Measurements from ENCODE around the gene NUDT2. TPM values are rescaled to one million over a fixed set of nuclear protein-coding genes. Genes with fewer than 3 reads are reported as not detected.

NUDT2 gene
- total and polyA plus RNA-seq, 2 experiments from 2014 or later: 19.6 to 23.4 TPM

DNA sequence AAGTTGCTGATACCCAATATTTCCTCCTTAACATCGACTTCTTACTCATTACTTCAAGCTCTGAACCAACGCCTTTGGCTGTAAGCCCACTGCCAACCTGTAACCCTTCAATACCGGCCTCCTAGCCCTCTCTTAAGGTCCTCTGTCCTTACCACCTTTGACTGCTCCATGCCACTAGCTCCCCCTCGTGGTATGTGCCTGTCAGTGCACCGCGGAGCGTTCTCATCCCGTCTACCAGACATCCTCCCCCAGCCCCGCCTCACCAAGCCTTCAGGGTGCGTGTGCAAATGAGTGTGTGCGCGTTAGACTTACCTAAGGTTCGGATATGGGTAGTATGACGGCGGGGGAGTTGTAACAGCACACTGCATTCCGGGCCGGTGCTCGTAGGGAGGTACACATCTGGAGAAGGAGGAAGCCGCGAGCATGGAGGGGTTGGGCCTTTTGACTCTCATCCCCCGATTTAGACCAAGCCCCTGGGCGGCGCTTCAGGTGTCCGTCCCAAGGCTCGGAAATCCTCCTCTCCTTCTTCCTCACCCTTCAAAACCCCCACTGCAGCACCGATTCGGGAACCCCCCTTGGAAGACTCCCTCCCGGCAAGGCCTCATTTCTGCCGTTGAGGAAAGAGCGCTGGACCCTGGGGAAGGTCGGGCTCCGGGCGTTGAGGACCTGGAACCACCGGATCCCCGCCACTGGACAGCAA lies 50.1 kb downstream of the NUDT2 start:
- Histone ChIP-seq H3K27ac (peak overlapping the region; percentile 61), H3K27me3 (peaks cover 11% of the 10 kb centered on the region), H3K4me2 (peak overlapping the region; percentile 88), H3K9me3 (ENCODE audit: low read depth) (no peaks in the 10 kb centered on the region), H3K9me2 (replicated peaks; ENCODE audit: insufficient read depth) (no peaks in the 10 kb centered on the region), H2AFZ (peak overlapping the region; percentile 93), H3K4me3 (no peak overlapping the region), H3K79me2 (no peaks in the 10 kb centered on the region), H4K20me1 (ENCODE audit: insufficient read depth, poor library complexity, severe bottlenecking) (no peaks in the 10 kb centered on the region), H3K4me1 (ENCODE audit: insufficient read depth) (peaks cover 18% of the 10 kb centered on the region), H3K36me3 (replicated peaks; ENCODE audit: insufficient read depth, low read depth) (no peaks in the 10 kb centered on the region)
- TF ChIP-seq, protein P1, sequence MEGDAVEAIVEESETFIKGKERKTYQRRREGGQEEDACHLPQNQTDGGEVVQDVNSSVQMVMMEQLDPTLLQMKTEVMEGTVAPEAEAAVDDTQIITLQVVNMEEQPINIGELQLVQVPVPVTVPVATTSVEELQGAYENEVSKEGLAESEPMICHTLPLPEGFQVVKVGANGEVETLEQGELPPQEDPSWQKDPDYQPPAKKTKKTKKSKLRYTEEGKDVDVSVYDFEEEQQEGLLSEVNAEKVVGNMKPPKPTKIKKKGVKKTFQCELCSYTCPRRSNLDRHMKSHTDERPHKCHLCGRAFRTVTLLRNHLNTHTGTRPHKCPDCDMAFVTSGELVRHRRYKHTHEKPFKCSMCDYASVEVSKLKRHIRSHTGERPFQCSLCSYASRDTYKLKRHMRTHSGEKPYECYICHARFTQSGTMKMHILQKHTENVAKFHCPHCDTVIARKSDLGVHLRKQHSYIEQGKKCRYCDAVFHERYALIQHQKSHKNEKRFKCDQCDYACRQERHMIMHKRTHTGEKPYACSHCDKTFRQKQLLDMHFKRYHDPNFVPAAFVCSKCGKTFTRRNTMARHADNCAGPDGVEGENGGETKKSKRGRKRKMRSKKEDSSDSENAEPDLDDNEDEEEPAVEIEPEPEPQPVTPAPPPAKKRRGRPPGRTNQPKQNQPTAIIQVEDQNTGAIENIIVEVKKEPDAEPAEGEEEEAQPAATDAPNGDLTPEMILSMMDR (IDR thresholded peaks at IDR 0.05; ENCODE audit: poor library complexity): peak; percentile 91
- no peak for TF ChIP-seq EZH2 (IDR thresholded peaks at IDR 0.05; ENCODE audit: borderline replicate concordance)
- DNase-seq (ENCODE audit: low spot score): peak; percentile 91
- 3% methylated on average over 35 of the region's 35 CpGs for WGBS (ENCODE audit: low lambda C conversion rate, missing lambda C conversion rate)

DNA sequence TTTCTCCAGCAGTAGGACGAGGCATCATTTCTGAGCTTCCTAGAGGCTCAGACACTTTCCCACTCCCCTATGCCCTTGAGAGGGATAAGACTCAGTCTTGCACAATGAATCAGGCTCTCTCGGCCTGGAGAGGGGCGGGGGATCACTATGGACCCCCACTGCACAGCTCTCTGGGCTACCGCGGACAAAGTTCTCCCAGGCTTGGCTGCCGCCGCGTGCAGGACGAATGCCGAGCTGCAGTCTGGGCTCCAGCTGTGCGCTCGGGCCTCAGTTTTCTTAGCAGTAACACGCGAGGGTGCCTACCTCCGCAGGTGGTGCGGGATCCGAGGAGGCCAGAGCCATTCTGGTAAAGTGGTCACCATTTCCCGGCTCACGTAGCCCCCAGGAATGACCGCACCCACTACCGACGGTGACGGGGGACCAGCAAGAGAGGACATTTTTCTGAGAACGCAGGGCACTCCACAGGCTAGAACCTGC lies 50.7 kb downstream of the NUDT2 start:
- Histone ChIP-seq H3K27me3 (peaks cover 11% of the 10 kb centered on the region), H3K79me2 (no peaks in the 10 kb centered on the region), H3K9me3 (ENCODE audit: low read depth) (no peaks in the 10 kb centered on the region), H2AFZ (peak overlapping the region; percentile 93), H3K4me3 (no peak overlapping the region), H3K4me1 (ENCODE audit: insufficient read depth) (peaks cover 17% of the 10 kb centered on the region), H3K9me2 (replicated peaks; ENCODE audit: insufficient read depth) (no peaks in the 10 kb centered on the region), H3K36me3 (replicated peaks; ENCODE audit: insufficient read depth, low read depth) (no peaks in the 10 kb centered on the region), H4K20me1 (ENCODE audit: insufficient read depth, poor library complexity, severe bottlenecking) (no peaks in the 10 kb centered on the region), H3K4me2 (peak overlapping the region; percentile 88), H3K27ac (peak overlapping the region; percentile 61)
- WGBS (ENCODE audit: low lambda C conversion rate, missing lambda C conversion rate): 12% methylated on average over 24 of the region's 24 CpGs
- peak; percentile 37 for DNase-seq (ENCODE audit: low spot score)
- TF ChIP-seq EZH2phosphoT487 (IDR thresholded peaks at IDR 0.05; ENCODE audit: low read depth, severe bottlenecking, unreplicated experiment): no peak
- TF ChIP-seq, protein P1 (IDR thresholded peaks at IDR 0.05; ENCODE audit: poor library complexity): no peak
- TF ChIP-seq EZH2 (IDR thresholded peaks at IDR 0.05; ENCODE audit: borderline replicate concordance): no peak

DNA sequence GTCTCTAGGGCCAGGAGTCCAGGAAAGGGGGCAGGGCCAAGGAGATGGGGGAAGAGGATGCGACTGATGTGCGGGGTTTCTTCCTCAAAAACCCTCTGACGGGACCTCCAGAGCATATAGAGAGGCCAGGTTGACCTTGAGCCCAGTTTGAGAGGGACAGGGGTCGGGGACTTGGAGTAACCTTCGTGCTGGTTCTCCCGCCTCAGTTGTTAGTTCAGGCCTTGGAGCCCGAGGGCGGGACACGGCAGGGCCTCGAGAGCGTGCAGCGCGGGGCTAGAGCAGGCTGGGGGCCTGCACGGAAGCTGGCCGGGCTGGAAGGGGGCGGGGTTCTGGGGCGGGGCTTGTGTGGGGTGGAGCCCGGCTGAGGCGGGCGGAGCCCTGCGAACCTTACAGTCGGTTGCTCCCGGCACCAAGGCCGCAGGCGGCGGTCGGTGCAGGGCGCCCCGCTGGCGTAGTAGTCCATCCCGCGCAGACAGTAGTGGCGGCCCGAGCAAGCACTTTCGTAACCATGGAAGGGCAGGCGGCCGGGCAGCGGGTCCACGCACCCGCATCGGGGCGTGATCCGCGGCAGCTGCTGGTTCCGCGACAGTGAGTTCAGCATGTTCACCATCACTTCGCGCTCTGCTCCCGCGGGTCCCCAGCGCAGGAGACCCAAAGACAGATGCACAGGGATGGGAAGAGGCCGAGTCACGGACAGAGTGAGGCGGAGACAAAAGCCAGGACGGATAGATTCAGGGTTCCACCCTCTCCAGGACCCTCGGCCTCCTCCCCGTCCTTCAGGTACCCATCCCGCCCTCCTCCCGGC lies 51.3 kb downstream of the NUDT2 start:
- WGBS (ENCODE audit: low lambda C conversion rate, missing lambda C conversion rate): 6% methylated on average over 41 of the region's 59 CpGs
- Histone ChIP-seq H2AFZ (peak overlapping the region; percentile 93), H3K79me2 (no peaks in the 10 kb centered on the region), H3K9me2 (replicated peaks; ENCODE audit: insufficient read depth) (no peaks in the 10 kb centered on the region), H3K27me3 (peaks cover 11% of the 10 kb centered on the region), H3K36me3 (replicated peaks; ENCODE audit: insufficient read depth, low read depth) (no peaks in the 10 kb centered on the region), H3K4me2 (peak overlapping the region; percentile 88), H4K20me1 (ENCODE audit: insufficient read depth, poor library complexity, severe bottlenecking) (no peaks in the 10 kb centered on the region), H3K27ac (peak overlapping the region; percentile 61), H3K9me3 (ENCODE audit: low read depth) (no peaks in the 10 kb centered on the region), H3K4me3 (peak overlapping the region; percentile 63), H3K4me1 (ENCODE audit: insufficient read depth) (peaks cover 17% of the 10 kb centered on the region)
- peak; percentile 93 for DNase-seq (ENCODE audit: low spot score)
- TF ChIP-seq EZH2 (IDR thresholded peaks at IDR 0.05; ENCODE audit: borderline replicate concordance): no peak
- TF ChIP-seq, protein P1 (IDR thresholded peaks at IDR 0.05; ENCODE audit: poor library complexity): no peak
- no peak for TF ChIP-seq EZH2phosphoT487 (IDR thresholded peaks at IDR 0.05; ENCODE audit: low read depth, severe bottlenecking, unreplicated experiment)

Data from hepatocyte (in vitro differentiated cells).